HG02840 (cell line): Measurements from ENCODE around the gene SLC24A3.

Source experiments
- ATAC-seq: cut with Tn5 transposase; IDR thresholded peaks from one replicate; pipeline ENCODE4 v1.9.1; 2021; ENCODE audit warnings: mild to moderate bottlenecking, moderate library complexity, moderate number of reproducible peaks; ENCODE audit not compliant: unreplicated experiment, low FRiP score

Gene SLC24A3

GRCh38 chr20:19486446-19486845 lies 274.0 kb downstream of the SLC24A3 start:
- ATAC-seq, result no peak

GRCh38 chr20:19487420-19487819 lies 275.0 kb downstream of the SLC24A3 start:
- ATAC-seq, result no peak

GRCh38 chr20:19491241-19491640 lies 278.8 kb downstream of the SLC24A3 start:
- ATAC-seq, result no peak

GRCh38 chr20:19492116-19492515 lies 279.7 kb downstream of the SLC24A3 start:
- no peak for ATAC-seq

GRCh38 chr20:19492687-19493336 lies 280.4 kb downstream of the SLC24A3 start:
- ATAC-seq, result no peak

- ATAC-seq, result no peak
Measured at GRCh38 chr20:19493794-19494495, 281.5 kb downstream of the SLC24A3 start.

GRCh38 chr20:19495905-19496703 lies 283.7 kb downstream of the SLC24A3 start:
- no peak for ATAC-seq

- ATAC-seq, result no peak
Measured at GRCh38 chr20:19497064-19497463, 284.6 kb downstream of the SLC24A3 start.

GRCh38 chr20:19498756-19499155 lies 286.3 kb downstream of the SLC24A3 start:
- no peak for ATAC-seq

GRCh38 chr20:19501476-19502115 lies 289.2 kb downstream of the SLC24A3 start:
- ATAC-seq, result no peak

- no peak for ATAC-seq
Measured at GRCh38 chr20:19502169-19502568, 289.7 kb downstream of the SLC24A3 start.

GRCh38 chr20:19504251-19504650 lies 291.8 kb downstream of the SLC24A3 start:
- no peak for ATAC-seq

GRCh38 chr20:19506021-19506420 lies 293.6 kb downstream of the SLC24A3 start:
- ATAC-seq, result no peak

- no peak for ATAC-seq
Measured at GRCh38 chr20:19508449-19508848, 296.0 kb downstream of the SLC24A3 start.

GRCh38 chr20:19510611-19511010 lies 298.2 kb downstream of the SLC24A3 start:
- ATAC-seq, result no peak

GRCh38 chr20:19511931-19512330 lies 299.5 kb downstream of the SLC24A3 start:
- ATAC-seq, result no peak

- ATAC-seq, result no peak
Measured at GRCh38 chr20:19512886-19513677, 300.6 kb downstream of the SLC24A3 start.

- no peak for ATAC-seq
Measured at GRCh38 chr20:19515074-19515473, 302.6 kb downstream of the SLC24A3 start.

- ATAC-seq, result no peak
Measured at GRCh38 chr20:19519466-19519865, 307.0 kb downstream of the SLC24A3 start.

GRCh38 chr20:19520261-19520660 lies 307.8 kb downstream of the SLC24A3 start:
- no peak for ATAC-seq
